Loucy (cell line): ENCODE measurements around the gene PRKX.
"Not testable (repeated sequence)": the region's sequence is repeated elsewhere in the genome, so short reads cannot be mapped to it uniquely, and the experiment has no call there.

ENCODE experiments used
- H2AFZ ChIP-seq: fragments of 200-600 bp; sonication (generic); 2 replicates; pipeline ENCODE4 v1.6.0; 2016; ENCODE audit warnings: antibody characterized with exemption, mild to moderate bottlenecking, low read length, moderate library complexity
- H3F3A ChIP-seq: fragments of 200-600 bp; 2 replicates; pipeline ENCODE4 v1.6.0; 2016; ENCODE audit warnings: antibody characterized with exemption, low read depth, mild to moderate bottlenecking
- H3K27me3 ChIP-seq: fragments of 200-600 bp; sonication (generic); 2 replicates; pipeline ENCODE4 v1.6.1; 2014; ENCODE audit warnings: low read length, mild to moderate bottlenecking; ENCODE audit not compliant: insufficient read depth, poor library complexity, severe bottlenecking
- H3K36me3 ChIP-seq: fragments of 200-600 bp; sonication (generic); 2 replicates; pipeline ENCODE4 v1.6.1; 2016; ENCODE audit warnings: low read length; ENCODE audit not compliant: insufficient read depth
- H3K4me1 ChIP-seq: fragments of 200-600 bp; sonication (generic); 2 replicates; pipeline ENCODE4 v1.5.1; 2014; ENCODE audit warnings: low read length, mild to moderate bottlenecking; ENCODE audit not compliant: insufficient read depth, poor library complexity, severe bottlenecking
- H3K4me2 ChIP-seq: fragments of 200-600 bp; sonication (generic); 2 replicates; pipeline ENCODE4 v1.6.0; 2014; ENCODE audit warnings: antibody characterized with exemption, low read length, low read depth, mild to moderate bottlenecking; ENCODE audit not compliant: poor library complexity, severe bottlenecking
- H3K4me3 ChIP-seq: fragments of 200-600 bp; sonication (generic); 2 replicates; pipeline ENCODE4 v1.5.1; 2014; ENCODE audit warnings: low read length, mild to moderate bottlenecking, mixed read lengths; ENCODE audit not compliant: poor library complexity, severe bottlenecking
- H3K79me2 ChIP-seq: fragments of 200-600 bp; sonication (generic); 2 replicates; pipeline ENCODE4 v1.6.1; 2014; ENCODE audit warnings: low read length; ENCODE audit not compliant: insufficient read depth
- H3K9ac ChIP-seq: fragments of 200-600 bp; sonication (generic); 2 replicates; pipeline ENCODE4 v1.6.0; 2014; ENCODE audit warnings: mild to moderate bottlenecking, low read depth, low read length, moderate library complexity; ENCODE audit not compliant: poor library complexity, severe bottlenecking
- H3K9me2 ChIP-seq: fragments of 200-600 bp; sonication (generic); replicated peaks from 2 replicates; pipeline ENCODE4 v1.6.1; 2016; ENCODE audit warnings: low read depth, low read length, mixed read lengths
- H3K9me3 ChIP-seq: fragments of 200-600 bp; sonication (generic); 2 replicates; pipeline ENCODE4 v1.6.1; 2014; ENCODE audit warnings: mild to moderate bottlenecking, antibody characterized with exemption, low read length, low read depth; ENCODE audit not compliant: insufficient read depth
- H4K20me1 ChIP-seq: fragments of 200-600 bp; sonication (generic); 2 replicates; pipeline ENCODE4 v1.6.0; 2014; ENCODE audit warnings: antibody characterized with exemption, low read length, mild to moderate bottlenecking; ENCODE audit not compliant: insufficient read depth, poor library complexity, severe bottlenecking
- CTCF ChIP-seq: fragments of 200-600 bp; sonication (generic); conservative IDR thresholded peaks from 2 replicates; pipeline ENCODE4 v1.5.1; 2014; ENCODE audit warnings: mild to moderate bottlenecking, antibody characterized with exemption, low read length
- EZH2phosphoT487 ChIP-seq: fragments of 200-600 bp; IDR thresholded peaks from 2 replicates; pipeline ENCODE4 v1.6.1; 2018; ENCODE audit warnings: antibody characterized with exemption, mild to moderate bottlenecking, moderate library complexity, borderline replicate concordance

Gene PRKX

DNA sequence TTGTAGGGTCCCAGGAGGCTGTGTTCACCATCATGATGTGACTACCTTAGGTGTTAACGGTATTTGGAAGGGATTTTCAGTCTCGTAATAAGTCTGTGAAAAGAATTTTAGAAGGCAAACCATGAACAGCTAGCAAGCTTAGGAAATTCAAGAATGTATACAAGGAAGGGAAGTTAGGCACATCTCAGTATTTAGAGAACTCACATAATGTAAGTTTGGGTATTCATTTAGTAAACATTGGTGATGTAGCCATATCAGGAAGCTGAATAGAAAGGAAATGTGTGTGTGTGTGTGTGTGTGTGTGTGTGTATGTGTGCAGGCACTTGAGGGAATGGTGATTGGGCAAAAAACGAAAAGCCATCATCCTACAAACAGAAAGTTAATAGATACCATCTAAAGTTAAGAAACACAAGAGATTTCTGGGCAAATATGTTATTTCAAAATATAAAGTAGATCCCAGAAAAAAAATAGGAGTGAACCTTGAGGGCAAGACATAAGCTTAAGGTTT is 34.7 kb upstream of the PRKX start:
- Histone ChIP-seq H3K4me1 (peaks cover under 1% of the 10 kb centered on the region), H3K9ac (no peak overlapping the region), H3F3A (no peaks in the 10 kb centered on the region), H3K9me3 (no peaks in the 10 kb centered on the region), H3K79me2 (no peaks in the 10 kb centered on the region), H3K4me2 (no peak overlapping the region), H3K27me3 (no peaks in the 10 kb centered on the region), H3K36me3 (no peaks in the 10 kb centered on the region), H4K20me1 (no peaks in the 10 kb centered on the region), H2AFZ (no peak overlapping the region), H3K4me3 (no peak overlapping the region), H3K9me2 (no peaks in the 10 kb centered on the region)
- TF ChIP-seq EZH2phosphoT487 = no peak
- no peak for TF ChIP-seq CTCF

DNA sequence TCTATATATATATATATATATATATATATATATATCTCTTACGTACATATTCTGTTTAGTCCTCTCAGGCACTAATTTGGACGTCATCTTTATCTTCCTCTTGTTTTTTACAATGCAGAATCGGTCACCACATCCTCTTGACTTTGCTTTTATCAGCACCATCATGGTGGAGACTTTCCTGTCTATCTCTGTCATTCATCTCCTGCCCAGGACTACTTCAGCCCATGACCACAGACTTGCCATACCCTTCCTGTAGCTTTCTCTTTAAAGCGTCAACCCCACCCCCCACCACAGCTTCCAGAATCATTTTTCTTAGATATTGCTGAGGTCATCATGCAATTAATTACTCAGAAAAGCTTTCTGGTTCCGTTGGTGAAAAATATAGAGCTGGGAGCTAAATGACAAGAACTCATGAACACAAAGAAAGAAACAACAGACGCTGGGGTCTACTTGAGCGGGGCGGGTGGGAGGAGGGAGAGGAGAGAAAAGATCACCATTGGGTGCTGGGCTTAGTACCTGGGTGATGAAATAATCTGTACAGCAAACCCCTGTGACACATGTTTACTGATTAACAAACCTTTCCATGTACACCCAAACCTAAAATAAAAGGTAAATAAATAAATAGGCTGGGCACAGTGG is 30.5 kb upstream of the PRKX start:
- peak overlapping the region; percentile 34 for H3K4me3 ChIP-seq
- no peaks in the 10 kb centered on the region for H4K20me1 ChIP-seq
- no peaks in the 10 kb centered on the region for H3K79me2 ChIP-seq
- no peaks in the 10 kb centered on the region for H3K27me3 ChIP-seq
- TF ChIP-seq CTCF (no peak), EZH2phosphoT487 (no peak)
- H3K4me1 ChIP-seq = peaks cover 5% of the 10 kb centered on the region
- no peaks in the 10 kb centered on the region for H3K36me3 ChIP-seq
- H3K9ac ChIP-seq = no peak overlapping the region
- no peaks in the 10 kb centered on the region for H3F3A ChIP-seq
- H3K9me3 ChIP-seq = no peaks in the 10 kb centered on the region
- H2AFZ ChIP-seq = no peak overlapping the region
- H3K9me2 ChIP-seq = no peaks in the 10 kb centered on the region
- peak overlapping the region; percentile 57 for H3K4me2 ChIP-seq

GRCh38 chrX:3740946-3741345 is 27.5 kb upstream of the PRKX start:
- not testable (repeated sequence) for H3K9me3 ChIP-seq, H3K4me3 ChIP-seq, H2AFZ ChIP-seq, H3K9me2 ChIP-seq, H3F3A ChIP-seq, H3K4me2 ChIP-seq, H3K36me3 ChIP-seq, H3K79me2 ChIP-seq, H3K9ac ChIP-seq, H3K4me1 ChIP-seq, H3K27me3 ChIP-seq, H4K20me1 ChIP-seq

- H3K79me2 ChIP-seq = no peaks in the 10 kb centered on the region
- H3F3A ChIP-seq = no peaks in the 10 kb centered on the region
- H3K36me3 ChIP-seq = no peaks in the 10 kb centered on the region
- no peak overlapping the region for H3K4me3 ChIP-seq
- no peak overlapping the region for H3K9ac ChIP-seq
- no peak overlapping the region for H3K4me2 ChIP-seq
- H2AFZ ChIP-seq = no peak overlapping the region
- no peaks in the 10 kb centered on the region for H4K20me1 ChIP-seq
- no peak for TF ChIP-seq CTCF
- TF ChIP-seq EZH2phosphoT487 = no peak
- no peaks in the 10 kb centered on the region for H3K9me2 ChIP-seq
- H3K4me1 ChIP-seq = peaks cover 5% of the 10 kb centered on the region
- H3K9me3 ChIP-seq = no peaks in the 10 kb centered on the region
- no peaks in the 10 kb centered on the region for H3K27me3 ChIP-seq
Measured at GRCh38 chrX:3738509-3738908, 25.1 kb upstream of the PRKX start.

DNA sequence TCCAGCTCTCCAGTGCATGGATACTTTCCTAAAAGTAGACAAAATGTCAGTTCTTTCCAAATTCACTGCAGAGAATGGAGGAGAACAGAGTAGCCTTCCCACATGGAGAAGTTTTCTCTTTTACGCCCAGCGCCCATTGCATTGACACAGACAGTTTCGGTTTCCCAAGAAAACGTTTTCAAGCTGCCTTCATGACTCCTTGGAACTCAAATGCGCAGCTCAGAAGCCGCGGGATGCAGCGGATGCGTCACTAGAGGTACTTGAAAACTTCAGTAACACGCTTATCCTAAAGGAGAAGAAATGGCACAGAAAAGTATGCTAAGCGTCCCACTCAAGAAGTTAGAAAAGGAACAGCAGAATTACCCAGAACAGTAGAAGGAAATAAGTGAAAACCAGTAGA is 23.1 kb upstream of the PRKX start:
- not testable (repeated sequence) for H3K27me3 ChIP-seq, H4K20me1 ChIP-seq, H3K4me2 ChIP-seq, H3K79me2 ChIP-seq, H2AFZ ChIP-seq, H3K4me3 ChIP-seq, H3K4me1 ChIP-seq, H3K9me2 ChIP-seq, H3K36me3 ChIP-seq, H3F3A ChIP-seq, H3K9ac ChIP-seq, H3K9me3 ChIP-seq
